HepG2 (cell line): Measurements from ENCODE around the gene ZNF330. TPM values are rescaled to one million over a fixed set of nuclear protein-coding genes. Genes with fewer than 3 reads are reported as not detected.

Experiments
- ATAC-seq: fragments of 200-7000 bp; cut with Tn5 transposase; 3 replicates; pipeline ENCODE4 v1.9.1; 2020; ENCODE audit warnings: mild to moderate bottlenecking, moderate library complexity
- BruUV-seq: library from RNA; stranded (reverse); fragments of 400-500 nt; replicated peaks from 2 replicates; lab custom pipeline; 2021; lab: Mats Ljungman, UMichigan
- CTCF ChIA-PET: fragments of 300-600 bp; formaldehyde crosslinking; extraction: SDS; loops from one replicate; lab custom pipeline; 2021; ENCODE audit warnings: low total read pairs, inconsistent platforms, low intra/inter-chr PET ratio; lab: Yijun Ruan, JAX
- POLR2A ChIA-PET: fragments of 350-600 bp; sonication (Branson Sonifier 250); formaldehyde crosslinking; loops from one replicate; lab custom pipeline; 2020; ENCODE audit warnings: antibody characterized with exemption, inconsistent platforms; lab: Yijun Ruan, JAX
- DNase-seq: peaks from one replicate; pipeline ENCODE4 v3.0.0-alpha.2; 2015; ENCODE audit warnings: low spot score
- FAIRE-seq: peaks from 3 replicates; lab custom pipeline; 2011; peaks lifted over from hg19 to GRCh38; lab: Jason Lieb, UNC
- H2AFZ ChIP-seq: one replicate; pipeline ENCODE4 v1.6.1; 2011; ENCODE audit warnings: low read length, inconsistent platforms
- H3K27ac ChIP-seq: fragments of 300-600 bp; 3 replicates; pipeline ENCODE4 v1.8.0; 2011; ENCODE audit warnings: mixed run types, mild to moderate bottlenecking, mixed read lengths, low read length, inconsistent platforms; ENCODE audit not compliant: insufficient read depth; ENCODE audit errors: extremely low read length
- H3K27me3 ChIP-seq, 2 experiments: fragments of 200-600 bp in 1 of 2; 2 replicates in 1 of 2; 3 replicates in 1 of 2; pipeline versions ENCODE4 v1.6.0 to v1.8.0; 2011; ENCODE audit warnings: low read length in 2 of 2, mild to moderate bottlenecking in 2 of 2, moderate library complexity in 2 of 2, inconsistent platforms in 1 of 2; ENCODE audit not compliant: insufficient read depth in 2 of 2, control insufficient read depth in 1 of 2
- H3K36me3 ChIP-seq, 2 experiments: fragments of 200-600 bp in 1 of 2; replicated peaks in 1 of 2; 2 replicates in 1 of 2; 3 replicates in 1 of 2; pipeline versions ENCODE4 v1.5.1 to v1.8.0; 2011; ENCODE audit warnings: low read length in 2 of 2, inconsistent platforms in 1 of 2; ENCODE audit not compliant: insufficient read depth in 2 of 2, control insufficient read depth in 1 of 2
- H3K4me1 ChIP-seq: 2 replicates; pipeline ENCODE4 v1.5.1; 2012; ENCODE audit warnings: low read length, inconsistent platforms; ENCODE audit not compliant: insufficient read depth
- H3K4me2 ChIP-seq: 2 replicates; pipeline ENCODE4 v1.6.0; 2011; ENCODE audit warnings: low read depth, low read length, inconsistent platforms
- H3K4me3 ChIP-seq, 3 experiments: fragments of 200-600 bp in 1 of 3; sonication (generic), shearing (Covaris generic) in 1 of 3; replicated peaks in 1 of 3; 2 replicates each; pipeline ENCODE4 v1.5.1; 2011 to 2016; ENCODE audit warnings: low read length in 3 of 3, inconsistent platforms in 2 of 3, low read depth in 2 of 3, mild to moderate bottlenecking in 2 of 3, control low read depth in 1 of 3, mixed read lengths in 1 of 3; ENCODE audit not compliant: insufficient read depth in 1 of 3
- H3K79me2 ChIP-seq: one replicate; pipeline ENCODE4 v1.6.1; 2011; ENCODE audit warnings: low read length, inconsistent platforms; ENCODE audit not compliant: insufficient read depth
- H3K9ac ChIP-seq: 2 replicates; pipeline ENCODE4 v1.6.0; 2011; ENCODE audit warnings: mild to moderate bottlenecking, low read depth, low read length, inconsistent platforms; ENCODE audit not compliant: insufficient read depth
- H3K9me3 ChIP-seq: 2 replicates; pipeline ENCODE4 v1.5.1; 2012; ENCODE audit warnings: mild to moderate bottlenecking, low read length
- H4K20me1 ChIP-seq: 2 replicates; pipeline ENCODE4 v1.6.0; 2011; ENCODE audit warnings: inconsistent platforms, mild to moderate bottlenecking, low read length, moderate library complexity; ENCODE audit not compliant: insufficient read depth
- AGO1 ChIP-seq: fragments of 200-400 bp; formaldehyde crosslinking; IDR thresholded peaks from 2 replicates; pipeline ENCODE4 v1.6.1; 2017; ENCODE audit warnings: mild to moderate bottlenecking, low read depth, low read length, moderate library complexity; ENCODE audit not compliant: poor library complexity, severe bottlenecking
- GMEB2 ChIP-seq: IDR thresholded peaks from 2 replicates; pipeline ENCODE4 v1.6.1; 2016; ENCODE audit warnings: missing biosample characterization, missing genetic modification reagents, low read depth
- KDM4B ChIP-seq: sonication (generic); formaldehyde crosslinking; IDR thresholded peaks from 2 replicates; pipeline ENCODE4 v1.4.0; 2020; ENCODE audit warnings: missing genetic modification reagents
- MAFF ChIP-seq: IDR thresholded peaks from 2 replicates; pipeline ENCODE4 v1.6.1; 2011; ENCODE audit warnings: low read depth, low read length, improper control_type of control experiment
- PAF1 ChIP-seq: IDR thresholded peaks from 2 replicates; pipeline ENCODE4 v1.6.1; 2016; ENCODE audit warnings: missing genetic modification reagents, missing compliant biosample characterization
- ZBTB25 ChIP-seq: IDR thresholded peaks from 2 replicates; pipeline ENCODE4 v1.6.1; 2018; ENCODE audit warnings: missing genetic modification reagents
- ZBTB33 ChIP-seq: sonication (generic); formaldehyde crosslinking; IDR thresholded peaks from 2 replicates; pipeline ENCODE4 v1.4.0; 2020; ENCODE audit warnings: missing genetic modification reagents
- ZNF143 ChIP-seq: sonication (generic); formaldehyde crosslinking; IDR thresholded peaks from 2 replicates; pipeline ENCODE4 v1.4.0; 2020; ENCODE audit warnings: missing genetic modification reagents
- ZNF75D ChIP-seq: sonication (generic); formaldehyde crosslinking; IDR thresholded peaks from 2 replicates; pipeline ENCODE4 v1.8.1; 2023; ENCODE audit warnings: missing genetic modification reagents, mild to moderate bottlenecking, borderline replicate concordance
- ZNF816 ChIP-seq: sonication (generic); formaldehyde crosslinking; IDR thresholded peaks from 2 replicates; pipeline ENCODE4 v1.8.0; 2022; ENCODE audit warnings: missing genetic modification reagents, mild to moderate bottlenecking, borderline replicate concordance
- WGBS: methylation state at CpG from one replicate; pipeline ENCODE4 v1.1.6; 2017; ENCODE audit warnings: low lambda C conversion rate; 5-methylcytosine and 5-hydroxymethylcytosine counted together
- in situ Hi-C: cut with HindIII; loops from 2 replicates; pipeline ENCODE4 v1.10.0; 2017; ENCODE audit warnings: low pct_unique_long_range_greater_than_20kb; ENCODE audit not compliant: extremely low pct_ligation_motif_present
- intact Hi-C: fragments of 100-400 bp; cut with micrococcal nuclease; formaldehyde crosslinking; loops from one replicate; pipeline ENCODE4 v1.10.0; 2022; ENCODE audit not compliant: unreplicated experiment
- polyA plus RNA-seq, 8 experiments: library from polyadenylated mRNA; depleted of rRNA in 3 of 8; stranded (reverse) in 7 of 8; unstranded in 1 of 8; fragments of >200 nt; fragmentation: Illumina TruSeq in 4 of 8; extraction: Trizol in 4 of 8; gene quantifications; 2 replicates each; pipeline versions ENCODE4 v1.2.1 to v1.2.3, GENCODE V29; 2011 to 2016; ENCODE audit warnings: low read depth in 4 of 8, missing spikeins in 1 of 8, mixed read lengths in 1 of 8; ENCODE audit not compliant: insufficient read depth in 1 of 8
- total RNA-seq, 5 experiments: library from RNA; depleted of rRNA; stranded (reverse); fragments of >200 nt; fragmentation: Illumina TruSeq; extraction: Trizol; gene quantifications; 2 replicates each; pipeline ENCODE4 v1.2.3, GENCODE V29; 2016; ENCODE audit warnings: low read depth in 1 of 5

The ZNF330 gene
- total and polyA plus RNA-seq, 2 of the 13 experiments (the other 11 are each of a cell fraction or from before 2014, with no cell fraction given), result 23.3 to 43.4 TPM

- BruUV-seq, result no TSS peak
- no peak for DNase-seq
- Histone ChIP-seq H3K4me2 (no peak overlapping the region), H3K79me2 (no peaks in the 10 kb centered on the region), H3K36me3 (peaks cover 11 to 57% of the 10 kb centered on the region in 2 experiments), H3K4me1 (no peaks in the 10 kb centered on the region)
- no peak for FAIRE-seq
- in situ Hi-C loops, result no loop called here
- POLR2A ChIA-PET, result no interaction called here
- no peak for TF ChIP-seq ZNF143
- TF ChIP-seq ZNF816, result no peak
- no peak for TF ChIP-seq PAF1
- TF ChIP-seq GMEB2 (CRISPR knock-in tag), result no peak
- TF ChIP-seq ZNF75D (CRISPR knock-in tag), result no peak
- TF ChIP-seq AGO1, result no peak
- TF ChIP-seq MAFF, result no peak
- no peak for TF ChIP-seq KDM4B
- TF ChIP-seq ZBTB25 (CRISPR knock-in tag), result no peak
- TF ChIP-seq ZBTB33 (CRISPR knock-in tag), result no peak
- TF ChIP-seq, all 625 proteins: peak for 0
- CTCF ChIA-PET, result no interaction called here
- no peak overlapping the region for H3K9ac ChIP-seq
- H3K9me3 ChIP-seq, result no peaks in the 10 kb centered on the region
- 98% methylated on average over 5 of the region's 5 CpGs for WGBS
- intact Hi-C loops, result loop anchor here (10.0 kb wide), 1 partner anchor 1955 kb away; the partner anchor contains the start of gene USP38
- no peak overlapping the region for H2AFZ ChIP-seq
- ATAC-seq, result no peak
- H3K27me3 ChIP-seq, result no peaks in the 10 kb centered on the region; a peak in 1 of 5 replicates
- H3K4me3 ChIP-seq, result no peak overlapping the region
- no peaks in the 10 kb centered on the region for H4K20me1 ChIP-seq
- no peak overlapping the region for H3K27ac ChIP-seq
Measured at GRCh38 chr4:141229408-141230101, 8.9 kb downstream of the ZNF330 start.
